NCI-H2171 treated with DMSO at 0.1 percent for 48 hours (cell line): ENCODE measurements around the gene RNF130.
"Not testable (repeated sequence)": the region's sequence is repeated elsewhere in the genome, so short reads cannot be mapped to it uniquely, and the experiment has no call there.

Experiments used
- DNase-seq: peaks from one replicate; lab custom pipeline; 2025; lab: John Stamatoyannopoulos, UW

RNF130 gene

DNA sequence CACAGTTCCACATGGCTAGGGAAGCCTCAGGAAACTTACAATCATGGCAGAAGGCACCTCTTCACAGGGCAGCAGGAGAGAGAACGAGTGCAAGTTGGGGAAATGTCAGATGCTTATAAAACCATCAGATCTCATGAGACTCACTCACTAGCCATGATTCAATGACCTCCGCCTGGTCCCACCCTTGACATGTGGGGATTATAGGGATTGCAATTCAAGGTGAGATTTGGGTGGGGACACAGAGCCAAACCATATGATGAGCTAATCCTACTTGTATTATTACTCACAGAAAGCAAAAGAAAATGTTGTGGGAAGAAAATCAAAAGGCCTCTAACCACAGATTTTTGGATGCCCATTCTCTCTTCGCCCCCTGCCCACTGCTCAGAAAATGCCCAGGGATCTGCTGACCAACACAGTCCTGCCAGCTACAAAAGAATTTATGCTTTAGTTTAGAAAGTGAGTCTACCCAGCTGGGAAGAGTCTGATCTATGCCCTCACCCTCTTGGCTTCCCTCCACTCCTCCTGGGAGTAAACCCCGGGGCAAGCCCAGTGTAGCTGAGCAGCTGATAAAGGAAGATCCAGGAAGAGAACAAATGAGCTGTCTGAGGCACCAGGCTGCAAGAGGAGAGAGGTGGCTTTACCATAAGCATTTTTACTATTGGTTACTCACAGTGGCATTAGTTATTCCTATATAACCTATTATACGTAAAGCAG is 53.1 kb downstream of the RNF130 start:
- no peak for DNase-seq

GRCh38 chr5:180015523-180015922 is 56.0 kb downstream of the RNF130 start:
- DNase-seq: not testable (repeated sequence)

GRCh38 chr5:180013678-180014077 is 57.9 kb downstream of the RNF130 start:
- DNase-seq: no peak

DNA sequence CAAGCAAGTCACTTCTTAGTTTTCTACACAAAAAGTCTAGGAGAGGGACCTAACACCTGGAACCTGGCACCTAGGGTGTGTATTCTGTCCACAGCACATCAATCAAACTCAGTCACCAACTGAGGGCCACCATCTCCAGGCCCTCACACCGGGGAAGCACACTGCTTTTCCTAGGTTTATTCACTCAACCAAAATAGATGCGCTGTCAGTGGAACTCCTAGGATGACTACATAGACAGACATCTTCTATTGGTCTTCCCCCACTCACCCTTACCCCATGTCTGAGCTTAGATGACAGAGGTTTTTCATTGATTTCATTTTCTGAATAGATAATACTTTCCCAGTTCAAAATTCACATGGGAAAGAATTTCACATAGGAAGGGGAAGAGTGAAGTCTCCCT is 59.2 kb downstream of the RNF130 start:
- DNase-seq: no peak

DNA sequence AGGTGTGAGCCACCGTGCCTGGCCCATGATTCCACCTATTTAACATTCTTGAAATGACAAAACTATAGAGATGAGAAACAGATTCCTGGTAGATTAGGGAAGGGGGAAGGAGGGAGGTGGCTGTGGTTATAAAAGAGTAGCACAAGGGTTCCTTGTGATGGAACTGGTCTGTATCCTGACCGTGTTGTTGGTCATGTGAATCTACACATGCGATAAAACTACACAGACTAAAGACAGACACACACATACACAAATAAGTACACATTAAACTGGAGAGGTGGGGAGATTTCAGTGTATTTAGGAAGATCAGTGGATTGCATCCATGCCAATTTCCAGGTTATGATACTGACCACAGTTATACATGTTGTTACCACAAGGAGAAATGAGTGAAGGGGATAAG is 60.9 kb downstream of the RNF130 start:
- no peak for DNase-seq

DNA sequence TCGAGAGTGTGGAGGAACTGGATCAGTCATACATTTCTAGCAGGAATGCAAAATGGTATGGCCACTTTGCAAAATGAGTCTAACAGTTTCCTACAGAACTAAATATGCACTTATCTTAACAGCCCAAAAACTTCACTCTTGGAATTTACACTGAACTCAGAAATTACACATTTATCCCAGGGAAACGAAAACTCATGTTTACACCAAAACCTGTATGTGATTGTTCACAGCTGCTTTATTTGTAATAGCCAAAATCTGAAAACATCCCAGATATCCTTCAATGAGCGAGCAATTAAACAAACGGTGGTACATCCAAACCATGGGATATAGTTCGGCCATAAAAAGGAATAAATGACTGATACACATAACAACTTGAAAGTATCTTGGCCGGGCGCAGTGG is 62.0 kb downstream of the RNF130 start:
- no peak for DNase-seq

- DNase-seq: no peak
These were observed 63.1 kb downstream of the RNF130 start for GRCh38 chr5:180008433-180008832.

- peak; percentile 93 for DNase-seq
These were observed 64.0 kb downstream of the RNF130 start for GRCh38 chr5:180007582-180007981.

DNA sequence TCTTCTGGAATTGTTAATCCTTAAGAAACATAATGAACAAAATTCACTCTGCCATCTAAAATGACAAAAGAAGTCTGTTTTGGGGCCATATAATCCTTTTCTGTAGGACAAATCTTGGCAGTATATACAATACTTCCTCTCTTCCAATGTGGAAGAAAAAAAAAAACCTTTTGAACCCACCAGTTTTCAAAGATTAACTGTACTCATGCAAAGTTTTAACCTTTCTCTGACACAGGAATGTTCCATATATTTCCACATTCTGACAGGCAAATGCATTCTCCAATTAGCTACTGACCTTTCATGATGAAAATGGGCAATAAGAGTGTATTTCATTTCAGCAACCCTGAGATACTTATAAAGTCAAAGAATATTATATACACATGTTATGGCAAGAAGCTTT is 65.4 kb downstream of the RNF130 start:
- DNase-seq: no peak

DNA sequence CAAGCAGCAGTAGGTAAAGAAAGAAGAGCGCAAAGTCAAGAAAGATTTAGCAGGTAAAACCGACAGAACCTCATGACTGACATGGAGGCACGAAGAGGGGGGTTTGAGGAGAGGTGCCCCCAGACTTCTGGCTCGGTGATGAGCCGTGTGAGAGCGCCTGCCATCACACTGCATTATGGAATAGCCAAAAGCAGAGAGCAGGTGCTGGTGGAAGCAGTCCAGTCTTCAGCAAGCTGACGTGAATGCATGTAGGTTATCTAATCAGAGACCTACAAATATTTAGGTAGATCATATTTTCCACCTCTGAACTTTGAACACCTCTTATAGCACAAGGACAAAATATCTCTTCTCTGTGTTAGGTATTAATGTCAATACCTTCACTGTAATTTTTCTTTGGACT is 68.4 kb downstream of the RNF130 start:
- no peak for DNase-seq

DNA sequence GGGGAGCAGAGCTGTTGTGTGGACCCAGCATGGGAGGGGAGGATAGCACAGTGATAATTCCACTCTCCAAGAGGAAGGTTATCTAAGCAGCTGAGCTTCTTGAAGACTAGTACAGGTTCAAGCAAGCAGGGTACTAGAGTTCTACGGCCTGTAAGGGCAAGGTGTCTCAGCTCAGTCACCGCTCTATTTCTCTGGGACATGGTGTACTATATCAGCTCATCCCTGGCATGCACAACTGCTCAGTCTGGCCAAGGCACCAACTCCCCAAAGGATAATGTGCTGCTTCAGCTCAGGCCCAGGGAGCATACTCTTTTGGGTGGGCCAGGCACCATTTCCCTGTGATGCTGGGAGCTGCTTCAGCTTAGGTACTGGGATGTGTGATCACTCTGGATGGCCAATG is 69.8 kb downstream of the RNF130 start:
- no peak for DNase-seq

GRCh38 chr5:180001136-180001535 is 70.4 kb downstream of the RNF130 start:
- no peak for DNase-seq

- no peak for DNase-seq
These were observed 73.1 kb downstream of the RNF130 start for GRCh38 chr5:179998485-179998884.

DNA sequence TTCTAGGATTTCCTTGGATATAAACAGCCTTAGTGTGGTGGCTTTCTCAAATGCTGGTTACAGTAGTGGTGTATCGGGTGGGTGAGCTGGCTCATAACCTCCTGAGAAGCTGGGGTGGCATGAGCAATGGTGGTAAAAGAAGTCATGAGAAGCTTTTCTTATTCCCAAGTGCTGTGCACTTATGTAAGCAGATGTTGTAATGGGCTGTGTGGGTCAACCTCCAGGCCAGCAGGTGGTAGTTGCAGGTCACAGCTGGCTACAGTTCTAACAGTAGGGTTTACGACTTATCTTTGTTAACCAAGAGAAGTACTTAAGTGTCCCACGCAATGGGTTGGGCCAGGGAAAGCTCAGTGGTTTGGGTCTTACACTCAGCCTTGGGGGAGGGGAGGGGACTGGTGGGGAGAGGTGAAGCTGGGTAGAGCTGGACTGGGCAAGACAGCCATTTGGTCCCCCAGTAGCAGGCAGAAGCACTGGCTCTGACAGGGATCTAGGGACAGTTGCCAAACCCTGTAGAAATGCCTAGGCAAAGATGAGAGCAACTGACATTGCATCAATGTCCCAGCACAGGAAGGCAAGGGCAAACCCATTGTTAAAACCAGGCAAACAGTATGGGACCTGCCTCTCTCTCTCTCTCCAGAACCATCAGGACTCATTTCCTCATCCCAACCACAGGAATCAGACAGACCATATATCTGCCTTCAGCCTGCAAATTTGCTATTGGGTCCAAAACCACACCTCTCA is 76.8 kb downstream of the RNF130 start:
- no peak for DNase-seq

GRCh38 chr5:179992855-179993254 is 78.7 kb downstream of the RNF130 start:
- not testable (repeated sequence) for DNase-seq

GRCh38 chr5:179991106-179991505 is 80.5 kb downstream of the RNF130 start:
- DNase-seq: no peak

- DNase-seq: not testable (repeated sequence)
These were observed 81.0 kb downstream of the RNF130 start for GRCh38 chr5:179990525-179990924.

DNA sequence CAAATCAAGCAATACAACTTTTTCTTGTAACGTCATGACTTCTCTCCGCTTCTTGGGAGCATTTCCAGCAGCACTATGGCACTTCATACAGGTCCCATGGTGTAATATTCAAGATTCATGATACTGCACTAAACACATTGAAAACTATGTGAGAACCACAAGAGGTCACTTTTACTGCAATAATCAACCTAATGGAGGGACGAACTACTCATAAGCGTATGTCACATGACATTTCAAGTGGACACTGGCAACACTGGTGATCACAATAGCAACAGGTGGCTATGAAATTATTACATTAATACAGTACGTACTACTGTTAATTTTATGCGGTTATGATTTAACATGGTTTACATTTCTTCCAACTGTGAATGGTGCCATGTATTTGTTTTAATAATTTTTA is 85.2 kb downstream of the RNF130 start:
- no peak for DNase-seq

- DNase-seq: no peak
These were observed 89.9 kb downstream of the RNF130 start for GRCh38 chr5:179981636-179982035.

GRCh38 chr5:179980767-179981166 is 90.8 kb downstream of the RNF130 start:
- DNase-seq: peak; percentile 4

GRCh38 chr5:179978792-179979191 is 92.8 kb downstream of the RNF130 start:
- DNase-seq: no peak

GRCh38 chr5:179975713-179976134 is 95.8 kb downstream of the RNF130 start:
- DNase-seq: no peak

- DNase-seq: peak; percentile 88
These were observed 96.4 kb downstream of the RNF130 start for GRCh38 chr5:179974946-179975712.
